Type B pancreatic cell (in vitro differentiated cells): ENCODE data around the gene CCN2. TPM values are rescaled to one million over a fixed set of nuclear protein-coding genes. Genes with fewer than 3 reads are reported as not detected.
A peak's percentile ranks its signal among the peaks of the same experiment; 100 is the strongest.

Experiments used
- DNase-seq: peaks from one replicate; pipeline ENCODE4 v3.0.0; 2021; ENCODE audit warnings: mixed read lengths; ENCODE audit not compliant: unreplicated experiment; ENCODE audit errors: extremely low spot score
- H3K27ac Mint-ChIP-seq: 2 replicates; pipeline ENCODE4 v1.8.0; 2021; ENCODE audit warnings: mild to moderate bottlenecking, mixed read lengths
- H3K27me3 Mint-ChIP-seq: 2 replicates; pipeline ENCODE4 v1.8.0; 2021; ENCODE audit warnings: mixed read lengths
- H3K36me3 Mint-ChIP-seq: 2 replicates; pipeline ENCODE4 v1.8.0; 2021; ENCODE audit warnings: mixed read lengths
- H3K4me1 Mint-ChIP-seq: one replicate; pipeline ENCODE4 v1.8.0; 2021; ENCODE audit warnings: mixed read lengths; ENCODE audit not compliant: unreplicated experiment
- H3K4me3 Mint-ChIP-seq: 2 replicates; pipeline ENCODE4 v1.8.0; 2021; ENCODE audit warnings: mild to moderate bottlenecking, mixed read lengths
- H3K9me3 Mint-ChIP-seq: 2 replicates; pipeline ENCODE4 v1.8.0; 2021; ENCODE audit warnings: mixed read lengths
- CTCF ChIP-seq: fragments of 200-600 bp; sonication (generic); conservative IDR thresholded peaks from 2 replicates; pipeline ENCODE4 v1.5.0; 2021; ENCODE audit warnings: antibody characterized with exemption, mild to moderate bottlenecking
- total RNA-seq: library from RNA; stranded (reverse); gene quantifications from 2 replicates; pipeline ENCODE4 v1.2.1, GENCODE V29; 2021; ENCODE audit warnings: low replicate concordance

Gene CCN2
- total RNA-seq, 1 donor from 2014 or later: 33.8 TPM

GRCh38 chr6:131955876-131956275 is 4.7 kb upstream of the CCN2 start:
- peaks cover 31% of the 10 kb centered on the region for H3K4me1 Mint-ChIP-seq
- peaks cover 5% of the 10 kb centered on the region for H3K9me3 Mint-ChIP-seq
- DNase-seq: no peak
- H3K27me3 Mint-ChIP-seq: peaks cover 6% of the 10 kb centered on the region
- TF ChIP-seq CTCF: no peak
- H3K4me3 Mint-ChIP-seq: no peak overlapping the region
- peak overlapping the region; percentile 0 for H3K27ac Mint-ChIP-seq
- H3K36me3 Mint-ChIP-seq: no peaks in the 10 kb centered on the region

GRCh38 chr6:131955192-131955591 is 4.0 kb upstream of the CCN2 start:
- no peaks in the 10 kb centered on the region for H3K36me3 Mint-ChIP-seq
- H3K9me3 Mint-ChIP-seq: peaks cover 5% of the 10 kb centered on the region
- no peak for TF ChIP-seq CTCF
- peak overlapping the region; percentile 83 for H3K27ac Mint-ChIP-seq
- no peak for DNase-seq
- no peak overlapping the region for H3K4me3 Mint-ChIP-seq
- H3K27me3 Mint-ChIP-seq: peaks cover 6% of the 10 kb centered on the region
- H3K4me1 Mint-ChIP-seq: peaks cover 33% of the 10 kb centered on the region

- no peak for TF ChIP-seq CTCF
- H3K4me3 Mint-ChIP-seq: peak overlapping the region; percentile 9
- H3K4me1 Mint-ChIP-seq: peaks cover 37% of the 10 kb centered on the region
- H3K27me3 Mint-ChIP-seq: peaks cover 6% of the 10 kb centered on the region
- H3K36me3 Mint-ChIP-seq: peaks cover under 1% of the 10 kb centered on the region
- peaks cover 5% of the 10 kb centered on the region for H3K9me3 Mint-ChIP-seq
- peak overlapping the region; percentile 83 for H3K27ac Mint-ChIP-seq
- no peak for DNase-seq
Observed at GRCh38 chr6:131954775-131955107, 3.6 kb upstream of the CCN2 start.

GRCh38 chr6:131954059-131954774 is 3.0 kb upstream of the CCN2 start:
- Mint-ChIP-seq H3K4me3 (peak overlapping the region; percentile 9), H3K27me3 (peaks cover 6% of the 10 kb centered on the region), H3K4me1 (peaks cover 43% of the 10 kb centered on the region), H3K27ac (peak overlapping the region; percentile 83), H3K9me3 (peaks cover 5% of the 10 kb centered on the region), H3K36me3 (peaks cover 6% of the 10 kb centered on the region)
- no peak for TF ChIP-seq CTCF
- DNase-seq: no peak

- no peak for DNase-seq
- Mint-ChIP-seq H3K4me3 (no peak overlapping the region), H3K27ac (no peak overlapping the region), H3K4me1 (peaks cover 45% of the 10 kb centered on the region), H3K36me3 (peaks cover 8% of the 10 kb centered on the region), H3K9me3 (no peaks in the 10 kb centered on the region), H3K27me3 (peaks cover 6% of the 10 kb centered on the region)
- TF ChIP-seq CTCF: no peak
Observed at GRCh38 chr6:131952886-131953509, 1.8 kb upstream of the CCN2 start.
